OCI-LY1 (cell line): ENCODE data around the gene PCDH15.

Experiments used
- CTCF ChIP-seq: fragments of 200-600 bp; sonication (generic), shearing (Covaris generic); IDR thresholded peaks from 2 replicates; pipeline ENCODE4 v1.5.1; 2017; ENCODE audit warnings: mild to moderate bottlenecking, antibody characterized with exemption, low read length, moderate library complexity, mixed read lengths
- EZH2 ChIP-seq: fragments of 200-600 bp; sonication (generic), shearing (Covaris generic); IDR thresholded peaks from 2 replicates; pipeline ENCODE4 v1.8.0; 2017; ENCODE audit warnings: borderline replicate concordance, mixed run types, mild to moderate bottlenecking, antibody characterized with exemption, low read length, moderate library complexity, mixed read lengths

- TF ChIP-seq CTCF (no peak), EZH2 (no peak)
Observed at GRCh38 chr10:54266395-54266794, 534.6 kb downstream of the PCDH15 start.
